GM23248 (cell line): ENCODE data around the gene RUNX1. TPM values are rescaled to one million over a fixed set of nuclear protein-coding genes. Genes with fewer than 3 reads are reported as not detected.

Experiments used
- DNase-seq: peaks from one replicate; pipeline ENCODE4 v3.0.0-alpha.2; 2015
- H2AFZ ChIP-seq: fragments of 200-600 bp; sonication (generic); 2 replicates; pipeline ENCODE4 v1.6.1; 2016; ENCODE audit warnings: antibody characterized with exemption
- H3F3A ChIP-seq: fragments of 200-600 bp; sonication (generic); 2 replicates; pipeline ENCODE4 v1.6.1; 2016; ENCODE audit warnings: mild to moderate bottlenecking, antibody characterized with exemption, mixed run types; ENCODE audit not compliant: insufficient read depth
- H3K27ac ChIP-seq: fragments of 200-600 bp; sonication (generic); 2 replicates; pipeline ENCODE4 v1.5.1; 2016; ENCODE audit warnings: mild to moderate bottlenecking
- H3K27me3 ChIP-seq: fragments of 200-600 bp; sonication (generic); replicated peaks from 2 replicates; pipeline ENCODE4 v1.6.1; 2016; ENCODE audit warnings: mild to moderate bottlenecking; ENCODE audit not compliant: insufficient read depth
- H3K36me3 ChIP-seq: fragments of 200-600 bp; sonication (generic); 2 replicates; pipeline ENCODE4 v1.6.1; 2016; ENCODE audit warnings: low read depth, mild to moderate bottlenecking
- H3K4me1 ChIP-seq: fragments of 200-600 bp; sonication (generic); 2 replicates; pipeline ENCODE4 v1.6.1; 2016; ENCODE audit warnings: mild to moderate bottlenecking; ENCODE audit not compliant: insufficient read depth
- H3K4me2 ChIP-seq: fragments of 200-600 bp; sonication (generic); one replicate; pipeline ENCODE4 v1.6.1; 2016; ENCODE audit warnings: mild to moderate bottlenecking; ENCODE audit not compliant: unreplicated experiment
- H3K4me3 ChIP-seq: fragments of 200-600 bp; sonication (generic); 2 replicates; pipeline ENCODE4 v1.5.1; 2016; ENCODE audit warnings: mild to moderate bottlenecking
- H3K79me2 ChIP-seq: fragments of 200-600 bp; sonication (generic); 2 replicates; pipeline ENCODE4 v1.6.1; 2016; ENCODE audit warnings: mild to moderate bottlenecking; ENCODE audit not compliant: insufficient read depth
- H3K9ac ChIP-seq: fragments of 200-600 bp; sonication (generic); 2 replicates; pipeline ENCODE4 v1.6.1; 2016; ENCODE audit warnings: mild to moderate bottlenecking
- H3K9me2 ChIP-seq: fragments of 200-600 bp; sonication (generic); 2 replicates; pipeline ENCODE4 v1.6.1; 2016; ENCODE audit warnings: mixed run types, mild to moderate bottlenecking, moderate library complexity; ENCODE audit not compliant: insufficient read depth
- H3K9me3 ChIP-seq: fragments of 200-600 bp; sonication (generic); one replicate; pipeline ENCODE4 v1.6.1; 2017; ENCODE audit warnings: low read depth
- H4K20me1 ChIP-seq: fragments of 200-600 bp; sonication (generic); 2 replicates; pipeline ENCODE4 v1.6.0; 2016; ENCODE audit not compliant: insufficient read depth
- EZH2 ChIP-seq: fragments of 200-600 bp; sonication (generic); IDR thresholded peaks from 2 replicates; pipeline ENCODE4 v1.6.1; 2018; ENCODE audit warnings: antibody characterized with exemption, mild to moderate bottlenecking; ENCODE audit not compliant: insufficient read depth, poor library complexity, severe bottlenecking
- EZH2phosphoT487 ChIP-seq: fragments of 200-600 bp; sonication (generic); IDR thresholded peaks from 2 replicates; pipeline ENCODE4 v1.6.1; 2018; ENCODE audit warnings: antibody characterized with exemption, moderate library complexity, mild to moderate bottlenecking, low read depth; ENCODE audit not compliant: insufficient read depth
- WGBS, 2 experiments: methylation state at CpG; one replicate each; pipeline ENCODE4 v1.1.6; 2015 to 2017; ENCODE audit warnings: low lambda C conversion rate in 2 of 2, low coverage in 1 of 2; ENCODE audit errors: missing lambda C conversion rate in 2 of 2; 5-methylcytosine and 5-hydroxymethylcytosine counted together
- in situ Hi-C: fragments of 300-500 bp; cut with MboI; formaldehyde crosslinking; loops from 2 replicates; pipeline ENCODE4 v1.15.0; 2020
- polyA plus RNA-seq: library from polyadenylated mRNA; unstranded; fragments of >200 nt; fragmentation: Nextera tagmentation; extraction: Ambion mirVana; gene quantifications from 2 replicates; pipeline ENCODE4 v1.2.1, GENCODE V29; 2016
- total RNA-seq: library from RNA; depleted of rRNA; stranded (reverse); fragments of >200 nt; shearing (Covaris generic); gene quantifications from 2 replicates; pipeline ENCODE4 v1.2.3, GENCODE V29; 2014

RUNX1 gene
- total and polyA plus RNA-seq, 2 experiments from 2014 or later, result 21.3 to 32.6 TPM

DNA sequence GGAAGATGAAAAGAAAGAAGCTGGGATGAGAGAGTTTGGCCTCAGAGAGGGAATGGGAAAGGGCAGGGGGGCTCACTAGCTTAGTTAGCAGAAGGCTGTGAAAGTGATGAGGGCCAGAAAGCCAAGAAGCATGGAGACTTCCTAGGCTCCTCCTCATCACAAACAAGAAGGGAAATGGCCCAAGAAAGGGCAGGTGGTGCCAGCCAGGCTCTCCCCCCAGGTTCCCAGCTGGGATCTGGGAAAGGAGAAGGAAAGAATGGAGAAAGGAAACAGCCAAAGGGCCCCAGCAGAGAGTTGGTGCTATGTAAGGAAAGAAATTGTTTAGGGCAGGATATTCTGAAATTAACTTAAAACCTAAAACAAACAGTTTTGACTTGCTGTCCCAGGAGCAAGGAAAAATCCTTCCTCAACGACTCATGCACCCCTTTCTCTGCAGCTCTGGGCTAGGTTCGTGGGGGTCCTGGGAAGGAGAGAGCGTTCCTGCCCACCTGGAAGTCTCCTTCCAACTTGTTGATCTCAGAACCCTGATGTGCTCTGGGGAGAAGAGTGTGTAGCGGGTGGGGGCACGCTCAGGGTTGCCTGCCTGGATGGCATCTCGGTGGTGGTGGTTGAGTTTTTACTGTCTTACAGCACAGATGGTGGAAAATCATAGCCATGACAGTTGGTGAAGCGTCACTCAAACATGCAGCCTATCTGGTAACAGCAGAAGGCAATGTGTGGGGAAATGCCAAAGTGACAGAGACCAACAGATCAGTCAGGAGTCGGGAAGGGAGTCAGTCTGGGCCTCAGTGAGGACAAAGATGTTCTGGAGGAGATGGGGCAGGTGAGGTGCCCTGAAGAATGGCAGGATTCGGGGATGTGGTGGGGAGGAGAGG, 233.0 kb downstream of the RUNX1 start:
- no peaks in the 10 kb centered on the region for H4K20me1 ChIP-seq
- peaks cover 89% of the 10 kb centered on the region for H3F3A ChIP-seq
- in situ Hi-C loops, result no loop called here
- H3K4me1 ChIP-seq, result peaks cover 56% of the 10 kb centered on the region
- peak overlapping the region; percentile 100 for H3K27ac ChIP-seq
- H3K4me3 ChIP-seq, result no peak overlapping the region
- no peak overlapping the region for H2AFZ ChIP-seq
- peaks cover 52% of the 10 kb centered on the region for H3K36me3 ChIP-seq
- 94 to 99% methylated on average over 9 of the region's 9 CpGs for WGBS, 2 experiments
- no peak overlapping the region for H3K4me2 ChIP-seq
- no peak for DNase-seq
- H3K79me2 ChIP-seq, result peaks cover 80% of the 10 kb centered on the region
- H3K9me2 ChIP-seq, result no peaks in the 10 kb centered on the region
- no peaks in the 10 kb centered on the region for H3K9me3 ChIP-seq
- no peak overlapping the region for H3K9ac ChIP-seq
- no peak for TF ChIP-seq EZH2
- no peak for TF ChIP-seq EZH2phosphoT487
- no peaks in the 10 kb centered on the region for H3K27me3 ChIP-seq

DNA sequence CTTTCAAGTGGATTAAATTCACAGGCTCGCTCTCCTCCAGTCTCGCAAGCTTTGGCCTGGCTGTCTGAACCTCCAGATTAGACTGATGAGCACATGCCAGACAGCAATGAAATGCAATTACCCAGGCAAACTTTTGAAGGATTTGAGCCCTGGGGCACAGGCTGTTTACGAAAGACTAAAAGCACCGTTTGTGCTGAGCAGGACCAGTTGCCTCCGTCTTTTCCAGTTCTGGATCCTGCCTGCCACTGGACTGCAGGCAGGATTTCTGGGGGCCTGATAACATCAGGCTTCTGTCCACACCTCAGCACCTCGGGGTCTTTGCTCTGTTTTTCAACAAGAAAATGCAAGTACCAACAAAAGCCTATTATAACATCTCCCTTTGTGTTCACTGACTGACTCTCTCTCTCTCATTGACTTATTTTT, 234.6 kb downstream of the RUNX1 start:
- Histone ChIP-seq H4K20me1 (no peaks in the 10 kb centered on the region), H3K9me2 (no peaks in the 10 kb centered on the region), H3K79me2 (peaks cover 73% of the 10 kb centered on the region), H3K4me3 (no peak overlapping the region), H3K4me1 (peaks cover 66% of the 10 kb centered on the region), H3K9ac (peak overlapping the region; percentile 66; the same call in 1 of the 2 replicates), H2AFZ (no peak overlapping the region), H3K4me2 (peak overlapping the region; percentile 57), H3K9me3 (no peaks in the 10 kb centered on the region), H3K36me3 (peaks cover 37% of the 10 kb centered on the region), H3K27me3 (no peaks in the 10 kb centered on the region), H3F3A (peaks cover 98% of the 10 kb centered on the region), H3K27ac (peak overlapping the region; percentile 100)
- WGBS, 2 experiments, result 96 to 97% methylated on average over 6 of the region's 6 CpGs
- in situ Hi-C loops, result no loop called here
- DNase-seq, result no peak
- no peak for TF ChIP-seq EZH2phosphoT487
- no peak for TF ChIP-seq EZH2

DNA sequence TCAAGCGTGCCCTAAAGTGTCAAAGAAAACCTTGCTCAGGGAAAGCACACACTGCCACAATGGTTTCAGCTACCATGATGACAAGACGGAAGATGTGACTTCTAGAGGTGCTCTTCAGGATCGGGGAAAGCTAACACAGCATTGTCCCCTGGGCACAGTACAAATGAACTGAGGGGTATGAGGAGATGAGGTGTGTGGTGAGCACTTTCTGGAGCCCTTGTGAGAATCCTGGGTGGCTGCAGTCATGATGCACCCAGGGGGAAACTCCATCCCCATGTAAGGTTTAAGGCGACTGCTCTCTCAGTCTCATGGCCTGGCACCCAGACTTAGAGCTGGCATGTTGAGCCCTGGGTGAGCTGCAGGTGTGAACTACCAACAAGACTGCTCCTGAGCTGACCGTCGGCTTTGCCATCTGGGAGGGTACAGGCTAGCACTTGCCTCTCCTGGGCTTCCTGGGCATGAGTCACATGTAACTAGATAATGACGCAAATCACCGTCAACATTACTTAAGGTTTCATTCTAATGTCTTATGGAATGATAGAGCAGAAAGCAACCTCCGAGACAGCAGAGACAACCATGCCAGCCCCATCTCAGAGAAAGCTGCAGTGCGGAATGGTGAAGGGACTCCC, 235.7 kb downstream of the RUNX1 start:
- peaks cover 62% of the 10 kb centered on the region for H3K79me2 ChIP-seq
- H3K9ac ChIP-seq, result peak overlapping the region; percentile 66
- DNase-seq, result peak; percentile 78
- no peak overlapping the region for H2AFZ ChIP-seq
- in situ Hi-C loops, result no loop called here
- H3F3A ChIP-seq, result peaks cover 99% of the 10 kb centered on the region
- no peaks in the 10 kb centered on the region for H3K27me3 ChIP-seq
- H3K4me1 ChIP-seq, result peaks cover 73% of the 10 kb centered on the region
- TF ChIP-seq EZH2 (no peak), EZH2phosphoT487 (no peak)
- no peak overlapping the region for H3K4me3 ChIP-seq
- no peaks in the 10 kb centered on the region for H3K9me2 ChIP-seq
- H4K20me1 ChIP-seq, result no peaks in the 10 kb centered on the region
- peak overlapping the region; percentile 100 for H3K27ac ChIP-seq
- WGBS, 2 experiments, result 84 to 93% methylated on average over 10 of the region's 10 CpGs
- H3K36me3 ChIP-seq, result peaks cover 30% of the 10 kb centered on the region
- no peaks in the 10 kb centered on the region for H3K9me3 ChIP-seq
- H3K4me2 ChIP-seq, result peak overlapping the region; percentile 57

DNA sequence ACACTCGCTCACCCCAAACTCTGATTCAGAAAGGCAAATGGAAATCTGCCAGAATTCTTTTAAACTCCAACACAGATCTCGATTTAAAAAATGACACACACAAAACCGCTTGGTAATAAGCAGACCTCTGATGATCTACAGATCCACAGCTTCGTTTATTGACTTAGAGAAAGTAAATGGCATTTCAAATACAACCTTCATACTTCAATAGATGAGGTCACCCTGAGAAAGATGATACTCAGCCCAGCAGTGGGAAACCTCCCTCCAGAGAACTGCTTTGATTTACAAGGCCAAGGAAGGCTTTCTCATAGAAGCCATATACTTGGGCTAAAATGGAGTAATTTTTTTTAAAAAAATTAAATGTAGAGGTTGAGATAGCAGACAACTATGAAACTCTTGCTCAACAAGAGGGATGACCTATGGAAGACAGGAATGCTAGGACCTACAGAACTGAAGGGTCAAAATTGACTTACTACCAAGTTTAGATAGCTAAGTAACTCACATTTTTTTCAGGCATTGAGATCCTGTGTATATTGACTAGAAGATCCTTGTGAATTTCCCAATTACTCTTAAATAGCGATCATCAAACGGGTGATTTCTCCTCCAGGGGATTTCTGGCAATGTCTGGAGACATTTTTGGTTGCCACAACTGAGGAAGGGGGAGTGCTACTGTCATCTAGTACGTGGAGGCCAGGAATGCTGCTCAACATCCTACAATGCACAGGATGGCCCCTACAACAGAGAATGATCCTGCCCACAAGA, 236.4 kb downstream of the RUNX1 start:
- peak overlapping the region; percentile 100 for H3K27ac ChIP-seq
- peak overlapping the region; percentile 66 for H3K9ac ChIP-seq
- in situ Hi-C loops, result no loop called here
- H3K27me3 ChIP-seq, result no peaks in the 10 kb centered on the region
- no peaks in the 10 kb centered on the region for H3K9me2 ChIP-seq
- DNase-seq, result peak; percentile 90
- 18 to 19% methylated on average over 7 of the region's 7 CpGs for WGBS, 2 experiments
- peaks cover 100% of the 10 kb centered on the region for H3F3A ChIP-seq
- no peaks in the 10 kb centered on the region for H4K20me1 ChIP-seq
- H3K4me1 ChIP-seq, result peaks cover 78% of the 10 kb centered on the region
- no peaks in the 10 kb centered on the region for H3K9me3 ChIP-seq
- H3K79me2 ChIP-seq, result peaks cover 56% of the 10 kb centered on the region
- H3K4me2 ChIP-seq, result peak overlapping the region; percentile 57
- H3K4me3 ChIP-seq, result peak overlapping the region; percentile 16; the same call in 1 of the 2 replicates
- no peak for TF ChIP-seq EZH2phosphoT487
- H3K36me3 ChIP-seq, result peaks cover 30% of the 10 kb centered on the region
- H2AFZ ChIP-seq, result no peak overlapping the region
